CD14-positive monocyte (primary cell): ENCODE measurements around the gene DPP6. TPM values are rescaled to one million over a fixed set of nuclear protein-coding genes. Genes with fewer than 3 reads are reported as not detected.

Experiments used
- DNase-seq, 3 donors: peaks; one replicate each; pipeline ENCODE4 v3.0.0-alpha.2; 2011 to 2022
- H2AFZ ChIP-seq: 2 replicates; pipeline ENCODE4 v1.6.0; 2012; ENCODE audit warnings: mild to moderate bottlenecking, low read depth, low read length, inconsistent platforms; ENCODE audit not compliant: insufficient read depth, poor library complexity, severe bottlenecking
- H3K27ac ChIP-seq, 2 donors: 1 replicate in 1 of 2; 2 replicates in 1 of 2; pipeline ENCODE4 v1.5.1; 2012 to 2013; ENCODE audit warnings: low read length in 2 of 2, control low read depth in 1 of 2, inconsistent platforms in 1 of 2, low read depth in 1 of 2, mild to moderate bottlenecking in 1 of 2
- H3K27me3 ChIP-seq, 2 donors: one replicate each; pipeline versions ENCODE4 v1.6.0 to v1.6.1; 2011 to 2013; ENCODE audit warnings: low read length in 2 of 2; ENCODE audit not compliant: control insufficient read depth in 2 of 2, insufficient read depth in 2 of 2
- H3K36me3 ChIP-seq, 2 donors: replicated peaks in 1 of 2; 1 replicate in 1 of 2; 2 replicates in 1 of 2; pipeline versions ENCODE4 v1.5.1 to v1.6.1; 2012 to 2013; ENCODE audit warnings: low read length in 2 of 2, control low read depth in 1 of 2, inconsistent platforms in 1 of 2, mild to moderate bottlenecking in 1 of 2; ENCODE audit not compliant: insufficient read depth in 2 of 2, control insufficient read depth in 1 of 2
- H3K4me1 ChIP-seq, 2 donors: 1 replicate in 1 of 2; 2 replicates in 1 of 2; pipeline versions ENCODE4 v1.5.1 to v1.6.1; 2012 to 2013; ENCODE audit warnings: low read length in 2 of 2, control low read depth in 1 of 2, inconsistent platforms in 1 of 2, mild to moderate bottlenecking in 1 of 2, moderate library complexity in 1 of 2; ENCODE audit not compliant: insufficient read depth in 2 of 2, control insufficient read depth in 1 of 2
- H3K4me2 ChIP-seq: replicated peaks from 2 replicates; pipeline ENCODE3; 2012; ENCODE audit warnings: low read length, moderate library complexity, mild to moderate bottlenecking; ENCODE audit not compliant: poor library complexity, severe bottlenecking; ENCODE audit errors: extremely low read depth
- H3K4me3 ChIP-seq, 3 experiments: fragments of 200-600 bp in 1 of 3; sonication (generic) in 1 of 3; replicated peaks in 1 of 3; 1 replicate in 2 of 3; 2 replicates in 1 of 3; pipeline ENCODE4 v1.5.1; 2011 to 2013; ENCODE audit warnings: low read length in 3 of 3, mild to moderate bottlenecking in 3 of 3, control low read depth in 2 of 3, low read depth in 2 of 3, inconsistent platforms in 1 of 3, moderate library complexity in 1 of 3
- H3K79me2 ChIP-seq: 2 replicates; pipeline ENCODE4 v1.6.0; 2012; ENCODE audit warnings: mild to moderate bottlenecking, control low read depth, inconsistent platforms, low read length, moderate library complexity; ENCODE audit not compliant: insufficient read depth
- H3K9ac ChIP-seq: 2 replicates; pipeline ENCODE4 v1.6.0; 2017; ENCODE audit warnings: low read length, mild to moderate bottlenecking; ENCODE audit not compliant: insufficient read depth, poor library complexity, severe bottlenecking
- H3K9me3 ChIP-seq, 2 donors: replicated peaks in 1 of 2; 1 replicate in 1 of 2; 2 replicates in 1 of 2; pipeline versions ENCODE4 v1.5.1 to v1.6.1; 2012 to 2013; ENCODE audit warnings: low read length in 2 of 2, control low read depth in 1 of 2; ENCODE audit not compliant: control insufficient read depth in 1 of 2, insufficient read depth in 1 of 2
- H4K20me1 ChIP-seq: 2 replicates; pipeline ENCODE4 v1.6.0; 2012; ENCODE audit warnings: mild to moderate bottlenecking, low read length, control low read depth, moderate library complexity; ENCODE audit not compliant: insufficient read depth
- H3K27ac Mint-ChIP-seq, 7 donors: one replicate each; pipeline ENCODE4 v1.8.0; 2020; ENCODE audit warnings: mild to moderate bottlenecking in 7 of 7, mixed read lengths in 7 of 7, moderate library complexity in 6 of 7, inconsistent platforms in 2 of 7
- H3K27me3 Mint-ChIP-seq, 3 donors: one replicate each; pipeline ENCODE4 v1.8.0; 2021 to 2022; ENCODE audit warnings: low read depth in 3 of 3, mild to moderate bottlenecking in 3 of 3, mixed read lengths in 3 of 3, moderate library complexity in 3 of 3, inconsistent platforms in 1 of 3
- H3K36me3 Mint-ChIP-seq, 2 donors: one replicate each; pipeline ENCODE4 v1.8.0; 2020; ENCODE audit warnings: mixed read lengths in 2 of 2, inconsistent platforms in 1 of 2, mild to moderate bottlenecking in 1 of 2
- H3K4me1 Mint-ChIP-seq: one replicate; pipeline ENCODE4 v1.8.0; 2020; ENCODE audit warnings: mild to moderate bottlenecking, mixed read lengths
- H3K4me3 Mint-ChIP-seq, 2 donors: one replicate each; pipeline ENCODE4 v1.8.0; 2020; ENCODE audit warnings: mild to moderate bottlenecking in 2 of 2, mixed read lengths in 2 of 2, moderate library complexity in 1 of 2
- H3K9me3 Mint-ChIP-seq, 7 donors: one replicate each; pipeline ENCODE4 v1.8.0; 2020 to 2022; ENCODE audit warnings: mixed read lengths in 7 of 7, mild to moderate bottlenecking in 6 of 7, moderate library complexity in 6 of 7, inconsistent platforms in 2 of 7
- CTCF ChIP-seq: fragments of 200-600 bp; IDR thresholded peaks from one replicate; pipeline ENCODE4 v1.8.0; 2022; ENCODE audit warnings: antibody characterized with exemption, mild to moderate bottlenecking
- WGBS: methylation state at CpG from one replicate; pipeline ENCODE4 v1.1.5; 2013; ENCODE audit warnings: missing lambda C conversion rate; ENCODE audit not compliant: insufficient coverage; 5-methylcytosine and 5-hydroxymethylcytosine counted together
- intact Hi-C, 2 donors: fragments of 100-400 bp; cut with micrococcal nuclease; formaldehyde crosslinking; loops; one replicate each; pipeline versions ENCODE4 v1.15.0 to v1.15.1; 2023
- polyA plus RNA-seq, 3 donors: library from polyadenylated mRNA; depleted of rRNA in 1 of 3; unstranded in 2 of 3; stranded (reverse) in 1 of 3; fragments of 300-500 nt in 2 of 3; fragments of >200 nt in 1 of 3; fragmentation: Illumina TruSeq in 2 of 3; gene quantifications; 1 replicate in 2 of 3; 2 replicates in 1 of 3; pipeline ENCODE4 v1.2.3, GENCODE V29; 2012 to 2021

The DPP6 gene
- polyA plus RNA-seq, 3 donors = not detected

GRCh38 chr7:154519229-154519628 lies 467.0 kb downstream of the DPP6 start:
- Mint-ChIP-seq H3K27ac (no peak overlapping the region), H3K27me3 (no peaks in the 10 kb centered on the region), H3K4me3 (no peak overlapping the region), H3K4me1 (no peaks in the 10 kb centered on the region), H3K36me3 (no peaks in the 10 kb centered on the region), H3K9me3 (peaks cover 2 to 29% (median 20%) of the 10 kb centered on the region in 7 donors)
- peaks cover 21 to 24% of the 10 kb centered on the region in 2 donors for H3K9me3 ChIP-seq
- H3K79me2 ChIP-seq = no peaks in the 10 kb centered on the region
- H3K4me2 ChIP-seq = no peak overlapping the region
- no peak overlapping the region for H3K9ac ChIP-seq
- DNase-seq = no peak
- 71% methylated on average over 3 of the region's 4 CpGs for WGBS
- no peak for TF ChIP-seq CTCF
- H3K4me3 ChIP-seq = no peak overlapping the region
- no peaks in the 10 kb centered on the region for H4K20me1 ChIP-seq
- intact Hi-C loops = no loop called here
- H3K27ac ChIP-seq = no peak overlapping the region
- H3K36me3 ChIP-seq = no peaks in the 10 kb centered on the region
- no peaks in the 10 kb centered on the region for H3K27me3 ChIP-seq
- no peaks in the 10 kb centered on the region for H3K4me1 ChIP-seq
- H2AFZ ChIP-seq = no peak overlapping the region

GRCh38 chr7:154530136-154530535 lies 477.9 kb downstream of the DPP6 start:
- Histone ChIP-seq H3K4me3 (no peak overlapping the region), H3K27ac (no peak overlapping the region), H4K20me1 (no peaks in the 10 kb centered on the region), H3K4me2 (no peak overlapping the region), H3K36me3 (no peaks in the 10 kb centered on the region), H3K27me3 (no peaks in the 10 kb centered on the region), H3K9me3 (peaks cover 7 to 8% of the 10 kb centered on the region in 2 donors), H3K79me2 (no peaks in the 10 kb centered on the region), H3K9ac (no peak overlapping the region), H2AFZ (no peak overlapping the region), H3K4me1 (no peaks in the 10 kb centered on the region)
- Mint-ChIP-seq H3K4me1 (no peaks in the 10 kb centered on the region), H3K27me3 (no peaks in the 10 kb centered on the region), H3K36me3 (no peaks in the 10 kb centered on the region), H3K9me3 (peaks cover 3 to 8% (median 6%) of the 10 kb centered on the region in 7 donors), H3K27ac (no peak overlapping the region), H3K4me3 (no peak overlapping the region)
- no peak for DNase-seq
- no CpG with 5 or more reads among the region's 1 CpG for WGBS
- intact Hi-C loops = no loop called here
- no peak for TF ChIP-seq CTCF
